Measurements from ENCODE around the gene BPIFB4.

The BPIFB4 gene

DNA sequence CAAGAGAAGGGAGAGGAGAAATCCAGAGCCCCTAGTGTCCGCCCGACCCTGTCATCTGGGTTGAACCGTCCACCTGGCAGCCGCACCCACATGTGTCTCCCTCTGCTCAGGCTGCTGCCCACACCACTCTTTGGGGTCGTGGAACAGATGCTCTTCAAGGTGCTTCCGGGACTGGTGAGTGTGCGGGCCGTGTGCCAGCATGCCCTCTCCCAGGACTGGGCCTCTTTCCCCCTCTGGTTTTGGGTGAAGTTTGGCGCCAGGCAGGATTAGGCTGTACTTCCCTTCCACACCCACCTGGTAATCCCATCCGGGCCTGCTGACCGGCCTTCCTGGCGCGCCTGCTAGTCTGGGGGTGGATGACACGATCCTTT is 17.8 kb upstream of the BPIFB4 start:
- DNase-seq (ENCODE audit: low read depth in 1 of 2, low spot score in 1 of 2) = no peak

GRCh38 chr20:33062105-33062824 is 17.2 kb upstream of the BPIFB4 start:
- DNase-seq (ENCODE audit: low read depth in 1 of 2, low spot score in 1 of 2) = no peak

DNA sequence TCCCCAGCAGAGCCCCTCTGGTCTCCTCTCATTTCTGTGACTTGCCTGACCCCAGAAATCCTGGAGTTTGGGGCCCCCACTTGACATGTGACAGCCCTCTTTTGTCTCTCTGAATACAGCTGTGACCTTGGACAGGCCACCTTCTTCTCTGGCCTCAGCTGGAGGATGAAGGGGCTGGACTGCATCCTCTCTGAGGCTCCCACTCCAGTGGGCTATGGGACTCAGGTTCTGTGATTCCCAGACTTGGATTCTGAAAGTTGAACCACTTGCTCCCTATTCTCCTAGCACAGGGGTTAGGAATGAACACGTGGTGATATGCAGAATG is 16.7 kb upstream of the BPIFB4 start:
- DNase-seq (ENCODE audit: low read depth in 1 of 2, low spot score in 1 of 2) = no peak

DNA sequence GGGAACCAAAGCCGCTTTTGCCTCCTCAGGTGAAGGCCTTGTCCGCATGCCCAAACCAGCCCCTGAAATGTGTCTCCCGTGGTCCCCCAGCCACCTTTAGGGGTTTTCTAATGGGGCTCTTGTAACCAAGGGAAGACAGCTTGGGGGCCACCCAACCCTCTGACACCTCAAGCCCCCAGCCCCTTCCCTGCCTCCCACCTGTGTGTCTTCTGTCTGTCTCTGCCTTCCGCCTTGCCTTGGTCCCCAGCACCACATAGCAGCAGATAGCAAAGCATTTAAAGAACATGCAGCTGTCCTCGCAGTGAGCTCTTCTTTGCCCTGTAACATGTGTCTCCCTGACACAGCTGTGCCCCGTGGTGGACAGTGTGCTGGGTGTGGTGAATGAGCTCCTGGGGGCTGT is 16.2 kb upstream of the BPIFB4 start:
- DNase-seq (ENCODE audit: low read depth in 1 of 2, low spot score in 1 of 2) = no peak

GRCh38 chr20:33064572-33065287 is 14.7 kb upstream of the BPIFB4 start:
- no peak for DNase-seq (ENCODE audit: low read depth in 1 of 2, low spot score in 1 of 2)

GRCh38 chr20:33065785-33066184 is 13.7 kb upstream of the BPIFB4 start:
- DNase-seq (ENCODE audit: low read depth in 1 of 2, low spot score in 1 of 2) = no peak

- DNase-seq (ENCODE audit: low read depth in 1 of 2, low spot score in 1 of 2) = no peak
Observed at GRCh38 chr20:33067806-33068205, 11.6 kb upstream of the BPIFB4 start.

DNA sequence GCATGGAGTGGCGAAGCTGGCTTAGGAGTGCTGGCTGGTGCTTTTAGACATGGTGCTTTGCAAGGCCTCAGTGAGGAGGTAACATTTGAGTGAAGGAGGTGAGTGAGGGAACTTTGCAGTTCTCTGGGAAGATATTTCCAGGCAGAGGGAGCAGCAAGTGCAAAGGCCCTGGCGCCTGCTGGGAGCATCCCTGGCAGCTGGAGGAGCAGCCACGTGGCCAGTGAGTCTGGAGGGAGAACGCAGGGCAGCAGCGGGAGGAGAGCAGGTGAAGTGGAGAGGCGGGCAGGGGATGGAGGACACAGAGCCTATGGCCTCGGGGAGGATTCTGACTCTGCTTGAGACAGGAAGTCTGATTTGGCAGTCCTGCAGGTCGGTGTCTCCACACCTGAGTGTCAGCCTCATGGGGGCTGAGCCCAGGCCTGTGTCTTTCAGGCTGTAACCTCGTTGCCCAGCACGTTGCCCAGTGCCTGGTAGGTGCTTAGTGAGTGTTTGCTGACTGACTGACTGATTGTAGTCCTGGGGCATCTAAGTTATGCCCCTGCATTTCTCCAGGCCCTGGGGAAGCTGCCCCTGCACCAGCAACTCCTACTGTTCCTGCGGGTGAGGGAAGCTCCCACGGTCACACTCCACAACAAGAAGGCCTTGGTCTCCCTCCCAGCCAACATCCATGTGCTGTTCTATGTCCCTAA is 11.0 kb upstream of the BPIFB4 start:
- no peak for DNase-seq (ENCODE audit: low read depth in 1 of 2, low spot score in 1 of 2)

- DNase-seq (ENCODE audit: low read depth in 1 of 2, low spot score in 1 of 2) = no peak
Observed at GRCh38 chr20:33069673-33070072, 9.8 kb upstream of the BPIFB4 start.

- no peak for DNase-seq (ENCODE audit: low read depth in 1 of 2, low spot score in 1 of 2)
Observed at GRCh38 chr20:33070111-33071053, 9.1 kb upstream of the BPIFB4 start.

DNA sequence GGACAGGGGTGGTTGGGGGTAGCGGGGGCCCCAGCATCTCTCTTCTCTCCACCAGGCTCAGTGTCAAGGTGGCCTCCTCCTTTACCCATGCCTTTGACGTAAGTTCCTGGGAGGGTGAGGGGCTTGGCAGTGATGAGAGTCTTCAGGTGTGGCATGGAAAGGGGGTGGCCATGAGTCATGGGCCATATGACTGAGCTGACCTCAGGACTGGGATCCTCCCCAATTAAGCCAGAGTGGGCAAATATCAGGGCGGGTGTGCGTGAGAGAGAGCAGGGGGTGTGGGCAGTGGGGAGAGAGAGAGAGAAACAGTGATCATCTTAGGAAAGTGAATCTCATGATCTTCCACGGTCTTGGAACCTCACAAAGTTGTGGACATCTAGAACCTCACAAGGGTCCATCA is 8.2 kb upstream of the BPIFB4 start:
- no peak for DNase-seq (ENCODE audit: low read depth in 1 of 2, low spot score in 1 of 2)

DNA sequence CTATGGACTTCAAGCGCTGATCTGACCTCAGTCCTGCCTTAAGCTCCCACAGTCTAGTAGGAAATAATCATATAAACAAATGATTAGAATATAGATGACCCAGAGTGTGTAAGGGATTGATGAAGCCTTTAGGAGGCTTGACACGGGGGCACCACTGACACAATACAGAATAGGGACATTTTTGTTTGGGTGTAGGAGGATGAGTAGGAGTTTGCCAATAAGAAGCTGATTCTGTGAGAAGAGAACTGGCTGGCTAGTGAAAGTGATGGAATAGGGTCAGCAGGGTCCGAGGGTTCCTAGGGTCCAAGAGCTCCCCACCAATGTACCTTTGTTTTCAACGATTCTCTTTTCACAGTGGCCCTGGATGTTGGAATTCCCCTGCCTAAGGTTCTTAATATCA is 7.1 kb upstream of the BPIFB4 start:
- DNase-seq (ENCODE audit: low read depth in 1 of 2, low spot score in 1 of 2) = no peak

- no peak for DNase-seq (ENCODE audit: low read depth in 1 of 2, low spot score in 1 of 2)
Observed at GRCh38 chr20:33072813-33073212, 6.6 kb upstream of the BPIFB4 start.

DNA sequence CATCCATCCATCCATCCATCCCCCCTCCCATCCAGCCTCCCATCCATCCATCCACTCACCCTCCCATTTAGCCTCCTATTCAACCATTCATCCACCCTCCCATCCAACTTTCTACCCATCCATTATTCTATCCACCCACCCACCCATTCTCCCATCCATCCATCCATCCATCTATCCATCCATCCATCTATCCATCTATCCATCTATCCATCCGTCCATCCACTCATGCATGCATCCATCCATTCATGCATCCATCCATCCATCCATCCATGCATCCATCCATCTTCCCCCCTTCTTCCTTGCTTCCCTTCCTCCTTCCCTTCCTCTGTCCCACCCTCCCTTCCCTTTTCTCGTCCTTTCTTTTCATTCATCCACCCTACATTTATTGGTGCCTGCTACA is 4.8 kb upstream of the BPIFB4 start:
- DNase-seq (ENCODE audit: low read depth in 1 of 2, low spot score in 1 of 2) = no peak

DNA sequence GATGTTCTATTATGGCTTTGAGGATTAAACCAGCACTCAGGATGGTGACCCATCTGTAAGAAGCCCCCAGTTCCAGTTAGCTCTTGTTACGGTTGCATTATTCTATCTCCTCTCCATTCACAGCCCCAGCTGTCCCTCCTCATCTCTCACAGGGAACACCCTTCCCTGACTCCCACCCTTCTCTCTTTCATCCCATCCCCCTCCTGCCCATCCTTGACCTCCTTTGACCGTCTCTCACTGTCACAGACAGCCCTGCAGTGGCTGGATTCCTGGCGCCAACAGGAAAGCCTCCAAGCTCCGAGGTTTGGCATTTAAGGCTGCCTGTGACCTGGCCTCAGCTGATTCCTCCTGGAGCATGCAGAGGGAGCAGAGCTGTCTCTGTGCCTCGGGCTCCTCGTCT is 4.2 kb upstream of the BPIFB4 start:
- no peak for DNase-seq (ENCODE audit: low read depth in 1 of 2, low spot score in 1 of 2)

GRCh38 chr20:33076662-33077372 is 2.6 kb upstream of the BPIFB4 start:
- DNase-seq (ENCODE audit: low read depth in 1 of 2, low spot score in 1 of 2) = no peak

DNA sequence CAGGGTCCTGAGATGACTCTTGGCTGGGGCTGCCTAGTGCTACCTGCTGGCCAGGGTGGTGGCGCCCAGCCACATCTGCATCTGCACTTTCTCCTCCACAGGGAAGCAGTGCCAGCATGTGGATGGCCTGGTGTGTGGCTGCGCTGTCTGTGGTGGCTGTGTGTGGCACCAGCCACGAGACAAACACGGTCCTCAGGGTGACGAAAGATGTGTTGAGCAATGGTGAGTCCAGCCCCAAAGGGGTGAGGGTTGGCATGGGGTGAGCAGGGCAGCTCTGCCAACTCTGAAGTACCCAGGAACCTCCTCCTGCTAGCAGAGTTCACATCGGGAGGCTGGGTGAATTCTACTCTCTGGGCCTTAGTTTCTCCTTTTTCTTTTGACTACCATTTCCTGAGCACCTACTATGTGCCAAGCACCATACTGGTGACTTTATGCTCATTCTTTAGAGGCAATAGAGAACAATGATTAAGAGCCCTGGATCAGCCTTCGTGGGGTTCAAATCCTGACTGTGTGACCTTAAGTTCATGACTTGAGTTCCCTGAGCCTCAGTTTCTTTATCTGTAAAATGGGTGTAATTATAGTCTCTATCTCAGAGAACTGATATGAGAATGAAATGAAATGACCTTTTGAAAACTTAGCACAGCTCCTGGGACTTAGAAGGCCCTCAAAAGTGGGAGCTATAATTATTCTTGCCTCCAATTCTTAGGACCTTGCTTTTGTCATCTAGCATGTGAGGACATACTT is 2.1 kb downstream of the BPIFB4 start:
- no peak for DNase-seq (ENCODE audit: low read depth in 1 of 2, low spot score in 1 of 2)

DNA sequence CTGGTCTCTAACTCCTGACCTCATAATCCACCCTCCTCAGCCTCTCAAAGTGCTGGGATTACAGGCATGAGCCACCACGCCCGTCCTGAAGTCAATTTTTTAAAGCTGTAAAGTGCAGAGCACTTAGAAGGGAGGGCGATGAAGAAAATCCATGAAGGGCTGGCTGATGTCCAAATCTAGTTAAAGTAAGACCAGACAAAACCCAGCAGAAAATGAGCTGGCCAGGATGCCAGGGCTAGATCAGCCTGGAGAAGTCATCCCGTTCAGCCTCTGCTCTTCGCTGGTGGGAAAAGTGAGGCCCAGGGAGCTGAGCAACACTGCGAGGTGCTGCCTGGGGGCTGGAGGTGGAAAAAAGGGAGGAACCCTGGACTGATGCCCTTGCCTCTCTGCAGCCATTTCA is 3.1 kb downstream of the BPIFB4 start:
- DNase-seq (ENCODE audit: low read depth in 1 of 2, low spot score in 1 of 2) = no peak

DNA sequence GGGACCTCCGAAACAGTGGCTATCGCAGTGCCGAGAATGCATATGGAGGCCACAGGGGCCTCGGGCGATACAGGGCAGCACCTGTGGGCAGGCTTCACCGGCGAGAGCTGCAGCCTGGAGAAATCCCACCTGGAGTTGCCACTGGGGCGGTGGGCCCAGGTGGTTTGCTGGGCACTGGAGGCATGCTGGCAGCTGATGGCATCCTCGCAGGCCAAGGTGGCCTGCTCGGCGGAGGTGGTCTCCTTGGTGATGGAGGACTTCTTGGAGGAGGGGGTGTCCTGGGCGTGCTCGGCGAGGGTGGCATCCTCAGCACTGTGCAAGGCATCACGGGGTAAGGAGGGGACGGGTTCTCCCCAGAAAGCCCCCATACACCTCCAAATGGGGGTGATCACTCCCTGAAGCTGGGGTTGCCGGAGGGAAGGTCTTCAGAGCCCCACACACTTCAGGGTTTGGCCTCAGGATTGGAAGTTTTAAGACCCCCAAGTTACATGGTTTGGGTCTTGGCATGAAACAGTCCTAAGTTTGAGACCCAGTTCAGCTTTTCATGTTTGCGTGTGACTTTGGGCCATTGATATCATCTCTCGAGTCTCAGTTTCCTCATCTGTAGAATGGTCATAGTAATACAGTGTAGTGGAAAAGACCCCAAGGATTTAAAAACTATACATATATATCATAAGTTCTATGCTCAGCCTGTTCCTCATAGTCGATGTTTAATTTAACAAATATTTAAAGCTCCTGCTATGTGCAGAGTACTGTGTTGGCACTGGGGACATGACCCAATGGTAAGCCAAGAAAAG is 4.3 kb downstream of the BPIFB4 start:
- no peak for DNase-seq (ENCODE audit: low read depth in 1 of 2, low spot score in 1 of 2)

All from activated T-helper 1 cell treated with anti-CD3 and anti-CD28 coated beads, Interleukin-2, amount 50 U/mL, for 16 hours (primary cell).